ENCODE data around the gene KREMEN2. TPM values are rescaled to one million over a fixed set of nuclear protein-coding genes. Genes with fewer than 3 reads are reported as not detected.
"Not testable (repeated sequence)": the region's sequence is repeated elsewhere in the genome, so short reads cannot be mapped to it uniquely, and the experiment has no call there.

The KREMEN2 gene
- 0.48 TPM for total RNA-seq (ENCODE audit: insufficient read depth, low replicate concordance)

GRCh38 chr16:2963723-2964474 is at the start of gene KREMEN2:
Gene KREMEN2, plus strand, starts transcription at chr16:2964275. Its CDS starts 246 bp downstream, at chr16:2964521.
- no peak for DNase-seq (ENCODE audit: low spot score)

GRCh38 chr16:2915196-2915929 is 48.7 kb upstream of the KREMEN2 start:
- no peak for DNase-seq (ENCODE audit: low spot score)

GRCh38 chr16:2919511-2920255 is 44.4 kb upstream of the KREMEN2 start:
- peak; percentile 77 for DNase-seq (ENCODE audit: low spot score)

- no peak for DNase-seq (ENCODE audit: low spot score)
Measured at GRCh38 chr16:2923481-2923880, 40.6 kb upstream of the KREMEN2 start.

- DNase-seq (ENCODE audit: low spot score): peak; percentile 28
Measured at GRCh38 chr16:2924901-2925755, 38.9 kb upstream of the KREMEN2 start.

GRCh38 chr16:2925951-2926649 is 38.0 kb upstream of the KREMEN2 start:
- no peak for DNase-seq (ENCODE audit: low spot score)

GRCh38 chr16:2926650-2926999 is 37.5 kb upstream of the KREMEN2 start:
- no peak for DNase-seq (ENCODE audit: low spot score)

GRCh38 chr16:2927010-2927646 is 36.9 kb upstream of the KREMEN2 start:
- peak; percentile 84 for DNase-seq (ENCODE audit: low spot score)

GRCh38 chr16:2928151-2928550 is 35.9 kb upstream of the KREMEN2 start:
- DNase-seq (ENCODE audit: low spot score): not testable (repeated sequence)

GRCh38 chr16:2928796-2929195 is 35.3 kb upstream of the KREMEN2 start:
- DNase-seq (ENCODE audit: low spot score): no peak

- no peak for DNase-seq (ENCODE audit: low spot score)
Measured at GRCh38 chr16:2929693-2930092, 34.4 kb upstream of the KREMEN2 start.

- no peak for DNase-seq (ENCODE audit: low spot score)
Measured at GRCh38 chr16:2930236-2930635, 33.8 kb upstream of the KREMEN2 start.

- DNase-seq (ENCODE audit: low spot score): not testable (repeated sequence)
Measured at GRCh38 chr16:2931231-2931914, 32.7 kb upstream of the KREMEN2 start.

GRCh38 chr16:2933136-2933535 is 30.9 kb upstream of the KREMEN2 start:
- no peak for DNase-seq (ENCODE audit: low spot score)

GRCh38 chr16:2933701-2934100 is 30.4 kb upstream of the KREMEN2 start:
- no peak for DNase-seq (ENCODE audit: low spot score)

- DNase-seq (ENCODE audit: low spot score): no peak
Measured at GRCh38 chr16:2934450-2934849, 29.6 kb upstream of the KREMEN2 start.

- DNase-seq (ENCODE audit: low spot score): no peak
Measured at GRCh38 chr16:2936436-2937011, 27.6 kb upstream of the KREMEN2 start.

GRCh38 chr16:2937170-2937569 is 26.9 kb upstream of the KREMEN2 start:
- DNase-seq (ENCODE audit: low spot score): no peak

GRCh38 chr16:2938206-2938605 is 25.9 kb upstream of the KREMEN2 start:
- DNase-seq (ENCODE audit: low spot score): no peak
